HG03064 (cell line): ENCODE data around the gene CNOT6.

ENCODE experiments used
- ATAC-seq: cut with Tn5 transposase; IDR thresholded peaks from one replicate; pipeline ENCODE4 v1.9.1; 2021; ENCODE audit warnings: low read depth; ENCODE audit not compliant: unreplicated experiment

The CNOT6 gene

DNA sequence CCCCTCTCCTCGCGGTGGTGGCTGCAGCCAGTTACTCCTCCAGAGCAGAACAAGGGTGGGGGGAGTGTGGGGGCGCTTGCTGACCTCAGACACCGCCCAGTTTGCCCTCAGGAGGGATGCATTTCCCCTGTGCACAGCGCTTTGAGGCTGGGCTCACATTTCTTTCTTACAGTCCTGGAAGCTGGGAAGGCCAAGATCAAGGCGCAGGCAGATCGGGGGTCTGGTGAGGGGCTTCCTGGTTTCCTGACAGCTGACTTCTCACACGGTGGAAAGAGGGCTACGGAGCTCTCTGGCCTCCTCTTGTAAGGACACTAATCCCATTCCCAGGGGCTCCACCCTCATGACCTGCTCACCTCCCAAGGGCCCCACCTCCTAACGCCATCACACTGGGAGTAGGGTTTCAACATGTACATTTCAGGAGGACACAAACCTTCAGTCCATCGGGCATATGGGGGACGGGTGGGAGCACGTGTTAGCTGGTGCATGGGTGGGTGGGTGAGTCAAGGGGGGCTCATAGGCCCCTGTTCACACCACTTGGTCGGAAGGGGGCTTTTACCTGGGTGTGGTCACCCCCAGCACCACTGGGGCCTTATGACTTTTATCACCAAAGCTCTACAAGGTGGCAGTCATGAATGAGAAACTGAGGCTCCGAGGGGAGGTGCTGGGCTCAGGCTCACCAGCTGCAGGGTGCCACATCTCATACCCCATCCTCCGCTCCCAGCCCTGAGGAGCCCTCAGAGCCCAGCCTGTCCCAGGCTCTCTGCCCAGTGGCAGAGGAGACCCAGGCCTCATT lies 104.8 kb downstream of the CNOT6 start:
- ATAC-seq = no peak

DNA sequence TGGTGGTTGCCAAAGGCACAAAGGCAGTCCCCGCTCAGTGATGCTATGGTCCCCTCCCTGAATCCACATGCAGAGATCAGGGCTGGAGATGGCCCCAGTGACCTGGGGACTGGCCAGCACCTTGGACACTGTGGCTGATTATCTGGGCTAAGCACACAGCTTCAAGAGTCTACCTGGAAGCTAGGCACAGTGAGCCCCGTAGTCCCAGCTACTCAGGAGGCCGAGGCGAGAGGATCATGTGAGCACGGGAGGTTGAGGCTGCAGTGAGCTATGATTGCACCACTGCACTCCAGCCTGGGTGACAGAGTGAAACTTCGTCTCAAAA lies 105.4 kb downstream of the CNOT6 start:
- no peak for ATAC-seq

DNA sequence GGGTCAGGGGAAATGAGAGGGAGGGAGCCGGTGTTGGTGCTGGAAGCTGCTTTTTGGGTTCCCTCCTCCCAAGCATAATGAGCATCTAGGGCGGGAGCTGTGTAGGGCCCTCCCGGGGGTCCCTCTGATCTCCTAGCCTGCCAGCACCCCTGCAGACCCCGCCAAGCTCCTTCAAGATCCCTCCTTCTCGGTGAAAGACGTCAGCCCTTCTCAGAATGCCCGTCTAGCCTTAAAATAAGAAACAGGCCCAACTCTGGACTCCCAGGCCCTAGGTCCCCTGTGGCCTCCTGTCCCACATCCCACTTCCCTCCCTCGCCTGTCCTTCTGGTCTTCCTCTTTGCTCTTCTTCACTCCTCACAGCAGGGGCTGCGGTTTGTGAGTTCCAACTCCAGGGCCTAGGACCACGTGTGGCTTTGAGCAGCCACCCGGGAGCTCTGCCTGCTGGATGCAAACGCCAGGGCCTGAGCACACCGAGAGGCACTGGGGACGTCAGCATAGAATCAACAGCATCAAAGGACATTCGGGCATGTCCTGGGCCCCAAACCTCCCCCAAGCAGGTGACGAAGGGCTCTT lies 105.9 kb downstream of the CNOT6 start:
- ATAC-seq = no peak

DNA sequence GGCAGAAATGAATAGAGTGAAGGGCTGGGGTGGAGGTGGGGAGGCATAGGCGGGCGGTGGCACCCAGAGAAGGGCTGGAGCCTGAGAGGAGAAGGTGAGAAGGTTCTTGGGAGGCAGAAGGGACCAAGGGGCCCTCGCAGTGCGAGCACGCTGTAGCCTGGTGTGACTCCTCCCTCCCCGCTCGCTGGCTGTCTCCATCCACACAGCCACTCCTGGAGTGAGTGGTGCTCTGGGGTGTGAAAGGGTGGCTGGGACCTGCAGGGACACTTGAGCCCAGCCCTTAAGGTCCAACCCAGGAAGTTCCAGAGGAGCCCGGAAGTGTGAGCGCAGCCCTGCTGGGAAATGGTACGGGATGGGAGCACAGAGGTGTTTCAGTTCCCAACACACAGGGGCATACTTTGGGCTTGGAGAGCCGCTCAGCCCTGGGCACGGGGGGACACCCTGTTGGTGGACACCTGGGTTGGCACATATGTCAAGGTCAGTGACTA lies 106.4 kb downstream of the CNOT6 start:
- no peak for ATAC-seq

DNA sequence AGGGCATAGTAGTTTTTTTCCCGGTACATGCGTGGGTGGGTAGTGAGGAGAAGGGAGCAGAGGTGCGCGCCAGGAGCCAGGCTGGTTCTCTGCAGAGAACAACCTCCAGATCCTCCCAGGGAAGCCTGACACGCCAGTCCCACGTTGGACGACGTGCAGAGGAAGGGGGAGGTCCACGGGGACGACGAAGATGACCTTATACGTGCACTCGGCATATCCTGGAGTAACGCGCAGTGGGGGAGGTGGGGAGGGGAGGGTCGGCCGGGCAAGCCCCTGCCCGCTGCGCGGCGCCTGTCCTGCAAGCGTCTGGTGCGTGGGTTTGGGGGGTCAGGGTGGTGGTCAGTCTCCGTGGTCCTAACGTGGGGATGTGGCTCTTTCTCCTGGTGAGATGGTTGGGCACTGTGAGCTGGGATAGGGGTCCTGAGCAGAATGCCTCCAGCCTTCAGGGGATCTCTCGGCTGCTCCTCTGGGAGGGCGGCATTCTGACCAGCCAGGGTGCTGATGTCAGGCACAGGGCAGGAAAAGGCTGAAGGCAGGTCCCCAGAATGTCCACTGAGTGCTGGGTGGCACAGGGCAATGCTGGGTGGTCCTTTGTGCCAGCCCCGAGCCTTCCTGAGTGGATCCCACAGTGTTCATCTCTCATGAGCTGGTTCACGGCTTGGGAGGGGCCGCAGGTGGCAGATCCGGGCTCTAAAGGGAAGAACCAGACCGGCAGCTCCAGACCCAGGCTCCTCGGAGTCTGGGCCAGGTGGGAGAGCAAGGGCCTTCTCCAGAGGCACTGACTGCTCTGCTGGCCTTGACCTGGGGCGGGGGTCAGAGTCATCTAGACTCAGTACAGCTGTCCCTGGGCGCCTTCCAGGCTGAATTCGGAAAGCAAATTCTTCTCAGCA lies 107.7 kb downstream of the CNOT6 start:
- ATAC-seq = no peak

DNA sequence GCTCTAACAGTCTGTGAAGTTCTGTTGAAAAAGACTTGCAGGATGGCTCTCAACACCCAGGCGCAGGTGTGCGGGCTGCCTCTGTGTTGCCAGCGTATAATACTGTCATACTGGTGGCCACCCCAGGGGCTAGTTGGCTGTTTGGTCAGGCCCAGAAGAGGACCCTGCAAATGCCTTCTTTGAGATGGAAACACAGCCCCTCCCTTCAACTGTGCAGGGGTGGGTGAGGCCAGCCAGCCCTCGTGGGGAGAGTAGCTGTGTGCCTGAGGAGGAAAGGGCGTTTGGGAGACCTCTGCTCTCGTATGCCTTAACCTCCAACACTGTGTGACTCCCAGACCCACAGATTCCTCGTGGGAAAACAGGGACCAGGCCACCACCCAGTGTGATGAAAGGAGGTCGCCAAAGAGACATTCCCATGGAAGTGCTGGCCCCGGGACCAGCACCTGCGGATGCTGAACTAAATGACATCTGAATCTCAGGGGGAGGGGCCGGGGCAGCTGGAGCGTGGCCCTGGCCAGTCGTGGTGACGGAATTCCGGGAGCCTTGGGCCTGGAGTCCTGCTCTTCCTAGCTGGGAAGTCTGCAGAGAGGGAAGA lies 108.4 kb downstream of the CNOT6 start:
- ATAC-seq = no peak

DNA sequence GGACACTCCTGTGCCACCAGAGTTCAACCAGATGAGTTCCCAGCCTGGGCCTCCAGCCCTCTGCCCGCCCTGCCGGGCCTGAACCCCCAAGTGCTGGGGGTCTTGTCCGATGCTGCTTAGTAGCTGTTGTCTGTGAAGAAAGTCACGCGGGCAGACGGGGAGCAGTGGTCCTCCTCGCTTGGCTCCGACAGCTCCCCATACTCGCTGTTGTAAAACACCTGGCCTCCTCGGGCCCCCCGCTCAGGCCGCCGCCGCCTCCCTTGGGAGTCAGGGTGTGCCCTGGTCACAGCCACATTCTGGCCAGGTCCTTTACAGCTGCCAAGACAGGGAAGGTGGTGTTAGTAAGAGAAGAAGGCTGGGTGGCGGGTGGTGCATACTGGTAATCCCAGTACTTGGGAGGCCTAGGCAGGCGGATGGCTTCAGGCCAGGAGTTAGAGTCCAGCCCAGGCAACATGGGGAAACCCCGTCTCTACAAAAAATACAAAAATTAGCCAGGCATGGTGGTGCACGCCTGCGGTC lies 109.0 kb downstream of the CNOT6 start:
- no peak for ATAC-seq

DNA sequence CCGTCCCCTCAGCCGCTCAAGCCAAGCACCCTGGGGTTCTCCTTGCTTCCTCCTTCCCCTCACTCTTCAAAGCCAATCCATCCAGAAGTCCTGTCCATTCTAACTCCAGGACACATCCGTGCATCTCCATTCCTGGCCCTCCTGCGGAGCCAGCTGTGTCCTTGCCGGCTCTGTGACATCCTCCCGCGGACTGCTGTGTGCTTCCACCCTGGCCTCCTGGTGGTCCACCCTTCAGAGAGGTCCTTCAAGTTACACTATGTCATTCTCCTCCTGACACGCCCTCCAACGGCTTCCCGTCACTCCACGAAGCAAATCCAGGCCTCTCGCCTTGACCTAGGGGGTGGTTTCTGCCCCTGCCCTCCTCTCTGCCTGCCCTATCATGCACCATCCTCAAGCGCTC lies 110.1 kb downstream of the CNOT6 start:
- no peak for ATAC-seq

DNA sequence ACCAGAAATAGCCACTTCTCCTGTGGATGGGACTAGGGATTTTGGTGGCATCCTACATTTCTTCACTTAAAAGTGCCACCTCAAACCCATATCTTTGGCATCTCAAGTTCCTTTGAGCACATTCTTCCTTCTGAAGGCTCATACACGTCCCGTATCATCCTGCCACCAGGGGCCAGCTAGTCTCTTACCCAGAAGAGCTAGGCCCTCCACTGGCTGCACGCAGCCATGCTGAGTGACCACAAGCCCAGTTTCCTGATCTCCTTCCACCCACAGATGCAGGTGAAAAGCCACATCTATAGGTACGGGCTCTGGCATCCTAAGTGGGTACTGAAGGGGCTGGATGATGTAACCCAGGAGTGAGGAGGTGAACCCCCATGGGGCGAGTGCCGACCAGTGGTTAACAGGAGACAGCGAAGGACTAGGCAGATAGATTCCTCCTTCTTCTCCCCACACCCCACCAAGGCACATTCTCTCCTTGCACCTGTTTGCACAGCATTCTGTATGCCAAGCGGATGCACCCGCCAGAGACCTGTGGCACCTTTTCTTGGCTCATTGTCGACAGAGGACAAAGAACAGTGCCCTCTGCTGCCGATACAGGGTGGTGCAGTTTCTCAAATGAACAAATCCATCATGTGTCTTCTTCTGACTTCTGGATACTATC lies 111.5 kb downstream of the CNOT6 start:
- no peak for ATAC-seq

DNA sequence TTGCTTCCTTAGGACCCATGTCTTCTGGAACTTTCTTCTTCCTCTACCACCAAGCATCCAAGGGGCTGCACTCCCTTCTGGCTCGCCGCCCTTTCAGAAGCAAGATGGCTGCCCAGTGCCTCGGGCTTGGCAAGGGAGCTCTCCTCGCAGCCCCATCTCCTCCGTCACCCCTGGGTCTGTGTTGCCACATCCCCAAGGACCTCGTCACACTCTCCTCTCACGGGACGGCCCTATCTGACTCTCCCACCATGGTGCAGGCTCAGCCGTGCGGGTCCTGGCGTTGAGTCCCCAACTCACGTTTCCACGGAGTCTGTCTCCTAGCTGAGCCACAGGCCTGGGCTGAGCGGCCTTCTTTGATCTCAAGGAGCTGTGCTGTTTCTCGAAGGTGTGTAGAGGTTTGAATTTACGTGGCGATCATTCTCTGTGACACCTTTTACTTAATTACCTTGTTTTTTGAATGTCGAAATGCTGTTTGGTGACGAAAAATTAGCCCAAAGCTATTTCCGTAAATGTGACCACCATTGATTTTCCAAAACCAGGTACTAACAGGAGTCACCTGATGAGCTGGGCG lies 112.1 kb downstream of the CNOT6 start:
- no peak for ATAC-seq

DNA sequence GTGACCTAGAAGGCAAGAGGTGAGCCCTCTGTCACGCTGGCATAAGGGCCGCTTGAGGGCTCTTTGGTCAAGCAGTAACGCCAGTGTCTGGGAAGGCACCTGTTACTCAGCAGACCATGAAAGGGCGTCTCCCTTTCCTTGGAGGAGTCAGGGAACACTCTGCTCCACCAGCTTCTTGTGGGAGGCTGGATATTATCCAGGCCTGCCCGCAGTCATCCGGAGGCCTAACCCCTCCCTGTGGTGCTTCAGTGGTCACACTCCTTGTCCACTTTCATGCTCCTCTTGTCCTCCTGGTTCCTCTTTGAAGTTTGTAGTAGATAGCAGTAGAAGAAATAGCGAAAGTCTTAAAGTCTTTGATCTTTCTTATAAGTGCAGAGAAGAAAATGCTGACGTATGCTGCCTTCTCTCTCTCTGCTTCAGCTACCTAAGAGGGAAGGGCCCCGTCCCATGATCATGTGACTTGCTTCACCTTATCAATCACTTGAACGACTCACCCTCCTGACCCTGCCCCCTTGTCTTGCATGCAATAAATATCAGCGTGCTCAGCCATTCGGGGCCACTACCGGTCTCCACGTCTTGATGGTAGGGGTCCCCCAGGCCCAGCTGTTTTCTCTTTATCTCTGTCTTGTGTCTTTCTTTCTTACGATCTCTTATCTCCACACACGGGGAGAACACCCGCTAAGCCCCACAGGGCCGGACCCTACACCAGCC lies 113.8 kb downstream of the CNOT6 start:
- no peak for ATAC-seq

DNA sequence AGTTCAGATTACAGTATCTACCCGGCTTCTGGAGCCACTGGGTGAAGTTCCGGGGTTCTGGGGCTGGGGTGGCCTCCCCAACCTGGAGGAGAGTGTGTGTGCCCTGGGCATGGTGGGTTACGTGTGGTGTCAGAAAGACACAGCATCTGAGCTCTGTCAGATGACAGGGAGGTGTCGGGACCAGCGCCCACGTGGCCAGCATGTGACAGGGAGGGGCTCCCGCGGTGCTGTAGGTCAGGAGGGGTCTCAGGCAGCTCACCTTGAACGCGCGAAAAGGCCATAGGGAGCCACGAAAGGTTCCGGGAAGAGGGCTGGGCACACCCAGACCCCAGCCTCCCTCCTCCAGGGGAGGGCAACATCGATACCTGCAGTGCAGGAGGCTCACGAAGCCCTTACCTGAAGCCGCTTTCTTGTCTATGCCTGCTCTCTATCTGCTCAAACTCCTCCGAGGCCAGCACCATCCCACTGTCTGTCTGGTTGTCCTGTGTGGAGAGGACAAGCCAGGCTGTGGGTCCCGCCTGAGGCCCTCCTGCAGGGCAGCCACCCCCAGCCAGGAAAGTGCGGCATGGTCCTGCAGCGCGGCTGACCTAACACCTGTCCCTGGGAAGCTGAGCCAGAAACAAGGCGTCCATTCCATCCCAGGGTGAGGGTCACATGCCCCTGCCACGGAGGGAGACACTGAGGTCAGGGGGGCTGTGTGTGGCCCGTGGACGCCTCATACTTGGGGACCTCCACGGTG lies 114.6 kb downstream of the CNOT6 start:
- ATAC-seq = no peak

DNA sequence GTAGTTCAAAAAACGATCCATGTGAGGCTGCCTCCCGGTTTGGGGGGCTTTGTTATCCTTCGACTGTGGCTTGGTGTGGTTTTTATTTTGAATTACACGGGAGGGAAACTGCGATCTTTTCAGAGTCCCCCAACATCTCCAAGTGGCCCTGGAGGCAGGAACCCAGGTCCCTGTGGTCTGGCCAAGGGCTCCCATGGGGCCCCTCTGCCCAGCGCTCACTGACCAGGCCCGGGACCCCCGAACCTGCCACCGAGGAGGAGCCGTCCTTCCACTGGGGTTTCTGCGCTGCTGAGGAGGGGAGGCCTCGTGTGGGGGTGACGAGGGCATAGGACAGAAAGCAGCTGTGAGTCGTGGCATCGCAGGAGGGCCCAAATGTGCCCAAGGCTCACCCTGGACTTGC lies 115.2 kb downstream of the CNOT6 start:
- ATAC-seq = no peak

DNA sequence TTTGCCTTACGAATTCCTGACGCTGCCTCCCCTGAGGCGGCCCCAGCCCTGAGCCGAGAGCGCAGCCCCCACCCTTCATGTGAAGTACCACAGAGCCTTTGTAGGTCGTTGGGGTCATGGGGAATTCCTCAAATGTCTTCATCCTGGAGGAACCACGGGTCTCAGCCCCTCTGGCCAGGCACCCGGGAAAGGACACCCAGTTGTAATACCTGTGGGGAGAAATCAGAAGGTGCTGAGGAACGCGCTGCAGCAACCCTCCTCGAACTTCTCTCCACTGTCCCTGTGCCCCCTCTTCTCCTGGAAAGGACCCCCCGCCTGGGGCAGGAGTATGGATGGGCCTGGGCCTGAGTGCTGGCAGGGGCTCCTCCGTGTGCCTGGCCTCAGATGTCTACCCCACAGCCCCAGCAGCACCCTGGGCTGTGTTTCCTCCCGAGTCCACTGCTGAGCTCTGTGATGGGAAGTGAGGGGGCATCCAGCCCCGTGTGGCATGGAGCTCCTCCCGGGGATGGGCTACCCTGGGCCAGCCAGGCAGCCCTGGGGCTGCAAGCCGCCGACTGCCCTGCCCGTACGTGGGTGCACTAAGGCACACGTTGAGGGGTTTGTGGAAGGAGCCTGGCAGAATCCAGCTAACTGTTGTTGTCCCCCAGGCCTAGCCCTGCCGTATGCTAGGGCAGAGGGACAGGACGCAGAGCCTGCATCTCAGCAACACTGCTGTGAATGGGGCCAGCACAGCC lies 115.8 kb downstream of the CNOT6 start:
- no peak for ATAC-seq

DNA sequence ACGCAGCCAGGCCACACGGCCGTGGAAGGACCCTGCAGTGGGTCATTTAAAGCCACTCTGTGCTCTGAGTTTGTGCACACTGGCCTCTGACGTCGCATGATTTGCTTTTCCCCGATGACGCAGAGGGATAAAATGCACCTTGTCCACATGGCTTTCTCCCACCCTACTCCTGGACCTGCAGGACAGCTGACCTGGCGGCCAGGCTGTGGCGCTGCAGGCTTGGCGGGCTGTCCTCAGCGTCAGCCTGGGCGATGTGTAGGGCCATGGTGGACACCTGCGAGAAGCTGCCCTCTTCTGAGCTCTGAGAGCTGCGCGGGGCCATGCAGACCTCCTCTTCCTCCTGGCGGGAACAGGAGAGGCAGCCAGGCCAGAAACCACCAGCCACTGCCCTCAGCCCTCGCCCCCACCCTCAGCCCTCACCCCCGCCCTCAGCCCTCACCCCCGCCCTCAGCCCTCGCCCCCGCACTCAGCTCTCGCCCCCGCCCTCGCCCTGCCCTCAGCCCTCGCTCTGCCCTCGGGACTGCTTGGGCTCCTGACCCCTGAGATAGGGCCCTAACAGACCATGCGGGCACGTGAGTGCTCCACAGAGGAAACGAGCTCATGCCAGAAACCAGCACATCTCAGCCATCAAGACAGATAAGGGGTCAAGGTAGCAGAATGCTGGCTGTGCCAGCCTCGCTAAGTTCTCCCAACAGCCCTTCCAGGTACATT lies 117.1 kb downstream of the CNOT6 start:
- ATAC-seq = no peak

DNA sequence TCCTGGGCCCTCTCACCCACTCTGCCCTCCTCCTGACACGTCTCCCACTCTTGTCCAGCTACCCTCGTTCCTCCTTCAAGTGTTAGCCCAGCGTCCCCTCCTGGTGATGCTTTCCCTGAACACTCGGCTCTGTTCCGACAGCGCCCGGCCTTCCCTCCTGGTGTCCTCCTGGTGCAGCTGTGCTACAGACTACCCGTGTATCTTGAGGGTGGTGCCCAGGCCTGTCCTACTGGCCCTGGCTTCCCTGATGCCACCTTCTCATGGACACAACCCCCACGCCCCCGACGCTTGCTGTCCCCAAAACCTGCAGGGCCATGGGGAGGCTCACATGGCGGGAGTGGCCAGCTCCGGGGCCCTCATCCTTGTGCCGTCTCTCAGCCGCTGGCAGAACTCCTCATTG lies 118.5 kb downstream of the CNOT6 start:
- no peak for ATAC-seq

DNA sequence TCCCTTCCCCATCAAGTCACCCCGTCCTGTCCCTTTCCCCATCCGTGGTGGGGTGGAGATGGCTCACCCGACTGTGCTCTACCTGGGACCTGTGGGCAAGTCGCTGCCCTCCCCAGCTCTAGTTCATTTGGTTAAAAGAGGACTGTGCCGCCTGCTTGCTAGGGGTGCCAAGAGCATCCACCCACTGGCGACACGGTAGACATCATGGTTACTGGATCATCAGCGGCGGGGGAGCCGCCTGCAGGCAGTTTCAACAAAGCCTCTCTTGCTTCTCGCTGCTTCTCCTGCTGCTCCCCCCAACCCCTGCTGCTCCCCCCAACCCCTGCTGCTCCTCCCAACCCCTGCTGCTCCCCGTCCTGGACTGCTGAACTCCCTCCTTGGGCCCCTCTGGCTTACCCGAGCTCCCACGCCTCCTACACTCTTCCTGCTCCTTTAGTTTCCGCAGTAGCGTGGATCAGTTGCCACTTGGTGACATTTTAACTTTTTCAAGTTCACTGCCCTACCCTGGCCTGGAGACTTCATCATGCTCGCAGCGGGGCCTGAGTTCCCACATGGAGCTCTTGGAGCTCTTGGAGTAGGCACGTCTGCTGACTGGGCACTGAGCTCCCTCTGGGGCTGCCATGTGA lies 119.1 kb downstream of the CNOT6 start:
- ATAC-seq = no peak
